GF-D8 (cell line): ENCODE data around the gene RASAL2.
A peak's percentile ranks its signal among the peaks of the same experiment; 100 is the strongest.
"Not testable (repeated sequence)": the region's sequence is repeated elsewhere in the genome, so short reads cannot be mapped to it uniquely, and the experiment has no call there.

Experiments used
- DNase-seq: peaks from one replicate; lab custom pipeline; 2025; lab: John Stamatoyannopoulos, UW

Gene RASAL2

DNA sequence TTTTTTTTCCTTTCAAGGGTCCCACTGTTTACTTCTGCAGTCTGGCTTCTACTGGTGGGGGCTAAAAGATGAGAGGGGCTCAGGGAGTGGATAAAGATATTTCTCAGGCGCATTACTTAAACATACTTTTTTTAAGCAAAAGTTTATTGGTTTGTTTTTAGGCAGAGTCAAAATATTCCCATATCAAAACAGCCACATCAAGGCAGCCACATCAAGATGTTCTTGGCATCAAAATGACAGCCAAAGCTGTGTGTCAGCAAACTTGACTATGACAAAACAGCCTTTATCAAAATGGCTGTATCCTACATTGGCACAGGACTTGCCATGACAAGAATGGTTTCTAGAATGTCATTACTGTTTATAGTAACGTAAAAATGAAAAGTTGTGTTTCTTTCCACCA lies 22.1 kb upstream of the RASAL2 start:
- no peak for DNase-seq

GRCh38 chr1:178072326-178072725 lies 21.6 kb upstream of the RASAL2 start:
- no peak for DNase-seq

GRCh38 chr1:178075333-178075732 lies 18.6 kb upstream of the RASAL2 start:
- DNase-seq = no peak

DNA sequence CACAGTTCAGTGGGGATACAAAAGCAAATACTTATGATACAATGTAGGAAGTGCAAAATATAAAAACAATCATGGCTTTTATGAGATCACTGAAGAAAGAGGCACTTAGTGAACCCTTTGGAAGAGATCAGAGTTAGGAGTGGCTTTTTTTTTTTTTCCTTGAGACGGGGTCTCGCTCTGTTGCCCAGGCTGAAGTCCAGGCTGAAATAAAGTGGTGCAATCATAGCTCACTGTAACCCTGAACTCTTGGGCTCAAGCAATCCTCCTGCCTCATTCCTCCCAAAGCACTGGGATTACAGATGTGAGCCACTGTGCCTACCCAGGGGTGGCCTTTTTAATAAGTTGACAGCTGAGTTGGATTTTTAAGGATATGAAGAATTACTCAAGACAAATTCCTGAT lies 17.3 kb upstream of the RASAL2 start:
- DNase-seq = no peak

DNA sequence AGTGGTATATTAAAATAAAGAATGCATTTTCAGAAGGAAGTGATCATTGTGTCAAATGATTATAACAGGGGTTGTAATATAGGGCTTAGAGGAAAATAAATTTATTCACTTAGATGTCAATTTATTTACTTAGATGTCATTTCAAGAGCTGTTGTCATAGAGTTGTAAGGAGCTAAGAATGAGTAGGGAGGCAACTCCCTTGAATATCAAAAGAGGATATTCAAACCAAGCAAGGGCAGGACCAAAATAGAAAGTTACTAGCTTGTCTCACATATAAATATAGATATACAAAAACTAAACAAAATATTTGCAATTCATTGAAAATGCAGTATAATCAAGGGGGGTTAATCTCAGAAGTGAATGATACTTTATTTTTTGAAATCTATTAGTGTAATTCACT lies 16.0 kb upstream of the RASAL2 start:
- no peak for DNase-seq

GRCh38 chr1:178086294-178086693 lies 7.6 kb upstream of the RASAL2 start:
- DNase-seq = no peak

GRCh38 chr1:178086766-178087165 lies 7.1 kb upstream of the RASAL2 start:
- DNase-seq = no peak

DNA sequence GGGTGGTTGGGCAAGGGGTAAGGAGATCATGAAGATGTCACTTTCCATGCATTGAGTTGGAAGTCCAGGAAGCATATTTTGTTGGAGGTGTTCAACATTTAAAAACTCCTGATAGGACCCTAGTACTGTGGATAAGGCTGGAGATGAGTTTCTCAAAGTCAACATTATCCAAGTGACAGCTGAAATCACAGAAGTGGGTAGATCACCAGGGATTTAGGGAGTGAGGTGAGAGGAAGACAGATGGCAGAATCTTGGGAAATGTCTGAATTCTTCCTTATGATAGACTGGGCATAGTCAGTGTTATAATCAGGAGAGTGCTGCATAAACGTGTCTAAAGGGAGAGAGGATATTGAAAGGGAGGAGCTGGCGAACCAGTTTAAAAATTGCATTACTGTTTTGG lies 5.3 kb upstream of the RASAL2 start:
- no peak for DNase-seq

DNA sequence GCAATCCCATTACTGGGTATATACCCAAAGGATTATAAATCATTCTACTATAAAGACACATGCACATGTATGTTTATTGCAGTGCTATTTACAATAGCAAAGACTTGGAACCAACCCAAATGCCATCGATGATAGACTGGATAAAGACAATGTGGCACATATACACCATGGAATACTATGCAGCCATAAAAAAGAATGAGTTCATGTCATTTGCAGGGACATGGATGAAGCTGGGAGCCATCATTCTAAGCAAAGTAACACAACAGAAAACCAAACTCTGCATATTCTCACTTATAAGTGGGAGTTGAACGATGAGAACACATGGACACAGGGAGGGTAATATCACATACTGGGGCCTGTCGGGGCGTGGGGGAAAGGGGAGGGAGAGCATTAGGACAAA lies 2.5 kb upstream of the RASAL2 start:
- DNase-seq = not testable (repeated sequence)

- no peak for DNase-seq
Measured at GRCh38 chr1:178091986-178092745, 1.7 kb upstream of the RASAL2 start.

GRCh38 chr1:178092878-178093493 lies 918 bp upstream of the RASAL2 start:
- no peak for DNase-seq

DNA sequence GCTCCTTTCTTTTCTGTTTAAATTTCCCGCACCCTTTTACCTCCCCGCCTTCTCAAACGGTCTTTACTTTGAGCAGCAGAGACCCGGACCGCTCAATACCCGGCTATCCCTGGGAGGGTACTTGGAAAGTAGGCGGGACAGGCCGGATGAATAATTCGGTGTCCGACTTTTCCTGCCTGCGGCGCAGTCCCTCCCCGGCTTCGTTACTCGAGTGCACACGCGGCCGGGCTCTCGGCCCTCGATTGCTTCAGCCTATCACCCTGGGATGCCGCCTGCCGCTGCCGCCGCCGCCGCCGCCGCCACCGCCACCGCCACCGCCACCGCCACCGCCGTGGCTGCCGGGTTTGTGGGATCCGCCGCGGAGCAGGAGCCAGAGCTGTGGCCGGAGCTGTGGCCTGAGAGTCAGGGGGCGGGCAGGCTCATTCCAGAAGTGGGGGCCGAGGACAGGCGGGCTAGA lies 382 bp upstream of the RASAL2 start:
- peak; percentile 37 for DNase-seq

- no peak for DNase-seq
Measured at GRCh38 chr1:178094739-178095645, 1.1 kb downstream of the RASAL2 start.

DNA sequence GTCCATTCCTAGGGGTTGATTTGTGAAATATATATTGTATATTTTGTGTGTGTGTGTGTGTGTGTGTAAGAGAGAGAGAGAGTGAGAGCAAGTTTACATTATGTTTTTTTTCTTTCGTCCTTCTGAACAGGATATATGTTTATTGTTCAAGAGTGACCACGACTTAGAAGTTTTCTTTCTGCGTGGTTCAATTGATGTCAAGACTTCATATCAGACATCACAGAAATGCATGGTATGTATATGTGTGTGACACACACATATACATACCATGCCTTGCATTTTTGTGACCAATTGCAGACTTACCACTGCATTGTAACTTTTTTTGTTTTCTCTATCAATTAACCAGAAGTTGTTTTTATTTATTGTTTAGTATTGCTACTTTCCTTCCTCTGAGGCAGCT lies 2.5 kb downstream of the RASAL2 start:
- DNase-seq = no peak

- DNase-seq = no peak
Measured at GRCh38 chr1:178098262-178098661, 4.4 kb downstream of the RASAL2 start.

- no peak for DNase-seq
Measured at GRCh38 chr1:178101266-178101630, 7.3 kb downstream of the RASAL2 start.

DNA sequence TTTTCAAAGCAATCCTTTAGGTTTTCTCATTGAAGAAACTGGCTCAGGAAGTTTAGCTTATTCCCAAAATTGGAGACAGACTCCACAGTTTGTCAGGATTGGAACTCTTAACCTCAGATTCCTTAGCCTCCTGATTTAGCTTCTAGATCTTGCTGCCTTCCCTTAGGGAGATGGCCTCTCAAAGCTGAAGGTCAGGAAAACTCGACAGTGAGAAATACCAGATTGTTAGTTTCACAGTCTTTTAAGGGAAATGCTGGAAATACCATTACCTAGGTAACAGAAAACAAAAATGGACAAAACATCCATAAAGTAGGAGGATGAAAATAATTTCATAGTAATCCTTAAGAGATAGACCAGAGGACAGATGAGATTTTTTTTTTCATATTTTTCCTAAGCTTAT lies 7.8 kb downstream of the RASAL2 start:
- no peak for DNase-seq

GRCh38 chr1:178102218-178102617 lies 8.3 kb downstream of the RASAL2 start:
- no peak for DNase-seq

- no peak for DNase-seq
Measured at GRCh38 chr1:178107823-178108222, 13.9 kb downstream of the RASAL2 start.

DNA sequence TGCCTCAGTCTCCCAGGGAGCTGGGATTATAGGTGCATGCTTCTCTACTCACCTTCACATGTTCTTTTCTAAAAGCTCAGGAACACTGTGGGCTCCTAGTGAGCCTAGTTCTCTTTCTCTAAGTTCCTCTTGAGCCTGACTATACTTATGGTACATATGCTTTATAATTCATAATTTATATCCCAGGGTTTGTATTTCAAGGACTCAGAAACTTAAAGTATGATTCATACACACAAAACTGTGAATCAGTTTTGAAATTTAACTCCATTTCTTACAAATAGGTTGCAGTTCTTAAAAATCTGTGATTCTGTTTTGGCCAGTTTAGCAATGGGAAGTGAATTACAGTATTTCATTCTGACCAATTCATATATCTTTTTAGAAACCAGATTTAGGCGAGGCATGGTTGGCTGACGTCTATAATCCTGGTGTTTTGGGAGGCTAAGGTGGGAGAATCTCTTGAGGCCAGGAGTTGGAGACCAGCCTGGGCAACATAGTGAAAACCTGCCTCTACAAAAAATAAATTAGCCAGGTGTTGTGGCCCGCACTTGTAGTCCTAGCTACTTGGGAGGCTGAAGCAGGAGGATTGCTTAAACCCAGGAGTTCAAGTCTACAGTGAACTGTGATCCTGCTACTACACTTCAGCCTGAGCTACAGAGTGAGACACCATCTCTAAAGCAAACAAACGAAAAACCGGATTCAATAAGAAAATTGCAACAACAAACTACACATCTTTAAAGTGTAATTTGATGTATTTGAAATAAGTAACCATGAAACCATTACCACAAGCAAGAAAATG lies 15.6 kb downstream of the RASAL2 start:
- no peak for DNase-seq

DNA sequence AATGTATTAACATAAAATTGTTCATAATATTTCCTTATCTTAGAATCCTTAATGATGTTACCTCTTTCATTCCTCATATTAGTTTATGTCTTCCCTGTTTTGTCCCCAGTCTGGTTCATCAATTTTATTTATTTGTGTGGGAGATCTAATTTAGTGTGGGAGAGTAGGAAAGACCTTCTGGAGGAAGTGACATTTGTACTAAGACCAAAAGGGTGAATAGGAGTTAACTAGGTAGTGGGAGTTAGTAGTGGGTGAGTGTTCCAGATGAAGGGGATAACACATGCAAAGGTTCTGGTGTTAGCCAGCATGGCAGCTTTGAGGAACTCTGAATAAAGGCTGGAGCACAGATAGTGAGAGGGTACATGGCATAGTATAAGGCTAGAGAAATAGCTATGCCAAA lies 21.4 kb downstream of the RASAL2 start:
- DNase-seq = no peak

- no peak for DNase-seq
Measured at GRCh38 chr1:178118524-178118923, 24.6 kb downstream of the RASAL2 start.
